ENCODE data around the gene PDZD7.

DNA sequence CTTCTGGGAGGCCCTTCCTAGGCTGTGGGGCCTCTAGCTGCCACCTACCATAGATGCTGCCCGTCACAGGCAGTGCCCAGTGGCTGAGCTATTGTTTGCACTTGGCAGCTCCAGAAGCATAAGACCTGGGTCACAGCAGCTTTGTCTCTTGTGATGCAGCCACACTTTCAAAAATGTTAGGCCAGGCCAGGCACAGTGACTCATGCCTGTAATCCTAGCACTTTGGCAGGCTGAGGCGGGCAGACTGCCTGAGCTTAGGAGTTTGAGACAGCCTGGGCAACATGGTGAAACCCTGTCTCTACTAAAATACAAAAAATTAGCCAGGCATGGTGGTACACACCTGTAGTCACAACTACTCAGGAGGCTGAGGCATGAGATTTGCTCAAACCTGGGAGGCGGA lies 21.4 kb upstream of the PDZD7 start:
- TF ChIP-seq, protein P1, sequence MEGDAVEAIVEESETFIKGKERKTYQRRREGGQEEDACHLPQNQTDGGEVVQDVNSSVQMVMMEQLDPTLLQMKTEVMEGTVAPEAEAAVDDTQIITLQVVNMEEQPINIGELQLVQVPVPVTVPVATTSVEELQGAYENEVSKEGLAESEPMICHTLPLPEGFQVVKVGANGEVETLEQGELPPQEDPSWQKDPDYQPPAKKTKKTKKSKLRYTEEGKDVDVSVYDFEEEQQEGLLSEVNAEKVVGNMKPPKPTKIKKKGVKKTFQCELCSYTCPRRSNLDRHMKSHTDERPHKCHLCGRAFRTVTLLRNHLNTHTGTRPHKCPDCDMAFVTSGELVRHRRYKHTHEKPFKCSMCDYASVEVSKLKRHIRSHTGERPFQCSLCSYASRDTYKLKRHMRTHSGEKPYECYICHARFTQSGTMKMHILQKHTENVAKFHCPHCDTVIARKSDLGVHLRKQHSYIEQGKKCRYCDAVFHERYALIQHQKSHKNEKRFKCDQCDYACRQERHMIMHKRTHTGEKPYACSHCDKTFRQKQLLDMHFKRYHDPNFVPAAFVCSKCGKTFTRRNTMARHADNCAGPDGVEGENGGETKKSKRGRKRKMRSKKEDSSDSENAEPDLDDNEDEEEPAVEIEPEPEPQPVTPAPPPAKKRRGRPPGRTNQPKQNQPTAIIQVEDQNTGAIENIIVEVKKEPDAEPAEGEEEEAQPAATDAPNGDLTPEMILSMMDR (IDR thresholded peaks at IDR 0.05; ENCODE audit: insufficient read depth, low read length) = no peak
- TF ChIP-seq POLR2AphosphoS5 (IDR thresholded peaks at IDR 0.05; ENCODE audit: low read depth) = no peak
